Measurements from ENCODE around the gene TBX10. TPM values are rescaled to one million over a fixed set of nuclear protein-coding genes. Genes with fewer than 3 reads are reported as not detected.

Gene TBX10
- total and polyA plus RNA-seq, 2 donors (not counting 3 experiments of a cell fraction or from before 2014, with no cell fraction given) = not detected

DNA sequence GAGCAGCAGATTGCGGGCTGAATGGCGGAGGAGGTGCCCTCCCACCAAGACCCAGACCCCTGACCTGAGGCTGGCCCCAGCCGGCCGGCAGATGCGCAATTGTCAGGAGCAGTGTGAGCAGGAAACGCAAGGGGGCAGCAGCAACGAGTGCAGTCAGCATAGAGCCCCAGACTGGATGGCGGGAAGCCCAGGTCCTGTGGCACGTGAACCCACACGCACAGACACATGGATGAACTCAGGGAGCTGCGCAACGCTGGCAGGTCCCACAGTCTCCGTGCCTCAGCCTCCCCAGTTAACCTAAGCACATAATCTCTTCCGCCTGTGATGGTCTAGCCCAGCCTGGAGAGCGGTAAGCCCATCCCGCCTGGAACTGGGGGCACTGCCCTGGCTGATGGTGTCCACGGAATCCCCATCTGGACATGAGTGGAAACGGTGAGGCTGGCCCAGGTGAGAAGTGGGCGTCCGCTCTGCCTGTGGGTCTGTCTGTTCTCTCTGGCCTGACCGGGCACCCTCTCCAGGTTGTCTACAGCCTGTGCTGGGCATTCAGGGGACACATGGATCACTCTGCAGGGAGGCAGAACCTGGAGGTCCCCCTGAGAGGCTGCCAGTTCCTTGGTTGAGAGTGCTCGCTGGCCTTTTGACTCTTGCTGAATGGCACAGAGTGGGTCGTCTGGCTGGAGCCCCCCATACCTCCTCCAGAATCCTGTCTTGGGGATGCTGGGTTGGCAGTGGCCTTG, 626 bp upstream of the TBX10 start:
- Histone ChIP-seq H3K9me3 (replicated peaks; ENCODE audit: control insufficient read depth, insufficient read depth, low read length) (no peaks in the 10 kb centered on the region), H3K4me1 (ENCODE audit: control insufficient read depth, extremely low read depth, insufficient read depth, low read length) (no peaks in the 10 kb centered on the region), H3K4me2 (ENCODE audit: insufficient read depth, low read length) (no peak overlapping the region), H4K20me1 (replicated peaks; ENCODE audit: control insufficient read depth, extremely low read depth, insufficient read depth, low read length) (no peaks in the 10 kb centered on the region), H3K9ac (replicated peaks; ENCODE audit: extremely low read depth, insufficient read depth, low read length) (no peak overlapping the region), H2AFZ (ENCODE audit: low read depth, low read length) (no peak overlapping the region), H3K27ac (ENCODE audit: insufficient read depth, low read depth, low read length) (no peak overlapping the region), H3K9me1 (replicated peaks; ENCODE audit: control insufficient read depth, extremely low read depth, insufficient read depth, low read length) (no peaks in the 10 kb centered on the region), H3K36me3 (ENCODE audit: control insufficient read depth in 2 of 2, extremely low read depth in 1 of 2, insufficient read depth in 2 of 2, low read length in 2 of 2) (no peaks in the 10 kb centered on the region), H3K79me2 (ENCODE audit: control insufficient read depth, insufficient read depth, low read length) (no peaks in the 10 kb centered on the region), H3K4me3 (replicated peaks in 1 of 3; ENCODE audit: insufficient read depth in 1 of 3, low read depth in 1 of 3, low read length in 3 of 3) (no peak overlapping the region), H3K27me3 (ENCODE audit: control insufficient read depth in 2 of 2, insufficient read depth in 2 of 2, low read length in 2 of 2) (no peaks in the 10 kb centered on the region)
- intact Hi-C loops (cut with micrococcal nuclease) (no loop called here), dilution Hi-C loops (cut with MboI; ENCODE audit: extremely low pct_ligation_motif_present, low sequenced_read_pairs) (no loop called here)
- FAIRE-seq = peak; percentile 61
- TF ChIP-seq MYC (IDR thresholded peaks at IDR 0.05; ENCODE audit: low read depth, low read length) (no peak), JUN (IDR thresholded peaks at IDR 0.05; ENCODE audit: borderline replicate concordance, insufficient read depth, insufficient read length, low read depth) (no peak), POLR2A (IDR thresholded peaks at IDR 0.05; ENCODE audit: low read depth, low read length) (no peak), POLR2AphosphoS5 (IDR thresholded peaks at IDR 0.05; ENCODE audit: insufficient read depth, low read depth, low read length) (no peak)
- TF ChIP-seq, protein P1, sequence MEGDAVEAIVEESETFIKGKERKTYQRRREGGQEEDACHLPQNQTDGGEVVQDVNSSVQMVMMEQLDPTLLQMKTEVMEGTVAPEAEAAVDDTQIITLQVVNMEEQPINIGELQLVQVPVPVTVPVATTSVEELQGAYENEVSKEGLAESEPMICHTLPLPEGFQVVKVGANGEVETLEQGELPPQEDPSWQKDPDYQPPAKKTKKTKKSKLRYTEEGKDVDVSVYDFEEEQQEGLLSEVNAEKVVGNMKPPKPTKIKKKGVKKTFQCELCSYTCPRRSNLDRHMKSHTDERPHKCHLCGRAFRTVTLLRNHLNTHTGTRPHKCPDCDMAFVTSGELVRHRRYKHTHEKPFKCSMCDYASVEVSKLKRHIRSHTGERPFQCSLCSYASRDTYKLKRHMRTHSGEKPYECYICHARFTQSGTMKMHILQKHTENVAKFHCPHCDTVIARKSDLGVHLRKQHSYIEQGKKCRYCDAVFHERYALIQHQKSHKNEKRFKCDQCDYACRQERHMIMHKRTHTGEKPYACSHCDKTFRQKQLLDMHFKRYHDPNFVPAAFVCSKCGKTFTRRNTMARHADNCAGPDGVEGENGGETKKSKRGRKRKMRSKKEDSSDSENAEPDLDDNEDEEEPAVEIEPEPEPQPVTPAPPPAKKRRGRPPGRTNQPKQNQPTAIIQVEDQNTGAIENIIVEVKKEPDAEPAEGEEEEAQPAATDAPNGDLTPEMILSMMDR (IDR thresholded peaks at IDR 0.05; ENCODE audit: extremely low read depth in 1 of 2, insufficient read depth in 1 of 2, low read depth in 1 of 2, low read length in 2 of 2) = peak; percentile 53 to 81
- TF ChIP-seq, protein P2, sequence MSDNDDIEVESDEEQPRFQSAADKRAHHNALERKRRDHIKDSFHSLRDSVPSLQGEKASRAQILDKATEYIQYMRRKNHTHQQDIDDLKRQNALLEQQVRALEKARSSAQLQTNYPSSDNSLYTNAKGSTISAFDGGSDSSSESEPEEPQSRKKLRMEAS (IDR thresholded peaks at IDR 0.05; ENCODE audit: insufficient read depth, insufficient read length) = no peak
- DNase-seq (ENCODE audit: low read depth, low spot score) = peak; percentile 36
- ChIA-PET CTCF (interaction anchor here (0.7 to 2.9 kb wide), 3 partner anchors 10 to 19 kb away, joined by 4 to 13 read pairs (median 12); partner anchors contain the start of gene NUDT8), POLR2A (interaction anchor here (0.6 kb wide), 1 partner anchor 59 kb away, joined by 3 read pairs; no protein-coding TSS in a partner anchor)
- BruUV-seq (replicated peaks) = no TSS peak
